Activated T-helper 1 cell treated with Interleukin-2 at 50 U/mL for 16 hours (primary cell): Measurements from ENCODE around the gene APOBEC3B.
"Not testable (repeated sequence)": the region's sequence is repeated elsewhere in the genome, so short reads cannot be mapped to it uniquely, and the experiment has no call there.

Experiments
- DNase-seq: peaks from one replicate; pipeline ENCODE4 v3.0.0-alpha.2; 2020; ENCODE audit warnings: low read depth

APOBEC3B gene

DNA sequence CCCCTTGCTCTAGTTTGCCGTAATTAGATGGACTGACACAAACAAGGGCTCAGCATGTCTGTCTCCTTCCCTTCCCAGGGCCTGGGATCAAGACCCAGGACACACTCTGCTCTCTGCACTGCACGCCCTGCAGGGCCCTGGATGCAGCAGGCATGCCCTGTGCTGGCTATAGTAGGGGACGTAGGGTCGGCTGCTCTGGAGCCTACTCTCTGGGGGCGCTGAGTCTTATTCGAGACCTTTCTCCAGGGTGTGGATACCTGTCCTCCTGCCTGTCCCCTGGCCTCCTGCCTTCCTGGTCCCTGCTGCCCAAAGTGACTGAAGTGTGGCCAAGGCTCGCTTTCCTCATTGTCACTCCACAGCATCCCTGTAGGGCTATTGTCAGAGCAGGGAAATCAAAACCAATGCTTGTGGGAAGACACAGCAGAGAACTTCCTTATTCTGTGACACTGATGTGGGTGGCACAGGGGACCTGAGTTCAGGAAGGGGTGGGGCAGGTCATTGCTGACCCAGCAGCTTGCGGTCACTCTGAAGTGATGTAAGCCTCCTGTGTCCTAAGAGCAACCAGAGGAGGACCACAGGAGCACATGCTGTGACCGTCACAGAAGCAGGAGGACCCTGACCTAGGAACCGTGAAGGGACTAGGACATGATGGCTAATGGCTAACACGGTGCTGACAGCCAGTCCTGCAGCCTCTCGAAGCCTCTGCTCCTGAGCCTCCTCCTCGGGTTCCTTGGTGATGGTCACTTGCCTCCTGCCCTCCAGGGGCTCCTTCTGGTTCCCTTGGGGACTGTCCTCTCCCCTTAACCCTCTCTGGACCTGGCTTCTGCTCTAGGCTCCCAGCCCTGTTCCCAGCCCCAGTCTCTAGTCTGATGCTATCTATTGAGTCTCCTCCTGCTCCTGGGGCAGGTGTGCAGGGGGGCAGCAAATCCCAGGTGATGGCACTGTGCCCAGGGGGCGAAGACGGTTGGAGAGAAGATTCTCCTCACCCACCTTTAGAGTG is 14.4 kb upstream of the APOBEC3B start:
- DNase-seq, result no peak

GRCh38 chr22:38968801-38969200 is 13.3 kb upstream of the APOBEC3B start:
- DNase-seq, result no peak

DNA sequence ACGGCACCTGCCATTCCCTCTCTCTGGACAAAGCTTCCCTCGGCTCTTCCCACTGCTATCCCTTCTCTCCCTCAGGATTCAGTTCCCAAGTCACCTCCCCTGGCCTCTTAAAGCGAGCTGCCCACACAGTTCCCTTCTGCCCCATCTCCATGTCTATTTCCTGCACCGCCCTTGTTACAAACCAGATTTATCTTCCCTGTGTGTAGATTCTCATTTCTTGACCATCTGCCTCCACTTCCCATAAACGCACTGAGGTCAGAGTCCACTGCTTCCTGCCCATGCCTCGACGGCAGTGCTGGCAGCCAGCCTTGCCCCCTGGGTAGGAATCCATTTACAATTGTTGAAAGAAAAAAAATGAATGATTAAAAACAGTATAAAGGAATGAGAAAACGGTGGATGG is 11.6 kb upstream of the APOBEC3B start:
- no peak for DNase-seq

DNA sequence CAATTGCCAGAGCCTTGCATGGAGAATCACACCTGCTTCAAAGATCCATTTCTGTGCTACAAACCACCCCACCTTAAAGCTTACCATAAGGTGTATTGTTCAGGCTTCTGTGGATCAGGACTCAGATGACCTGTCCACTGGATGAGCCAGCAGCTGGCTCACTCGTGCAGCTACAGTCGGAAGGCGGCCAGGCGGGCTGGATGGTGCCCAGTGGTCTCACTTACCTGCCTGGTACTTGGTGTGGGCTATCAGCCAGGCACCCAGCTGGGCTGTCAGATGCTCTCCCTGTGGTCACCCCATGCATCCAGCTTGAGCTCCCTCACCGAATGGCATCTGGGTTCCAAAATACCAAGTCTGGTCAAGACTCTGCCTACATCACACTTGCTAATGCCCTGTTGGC is 10.9 kb upstream of the APOBEC3B start:
- no peak for DNase-seq

GRCh38 chr22:38971791-38972190 is 10.4 kb upstream of the APOBEC3B start:
- DNase-seq, result no peak

- no peak for DNase-seq
These were observed 9.6 kb upstream of the APOBEC3B start for GRCh38 chr22:38972558-38972957.

DNA sequence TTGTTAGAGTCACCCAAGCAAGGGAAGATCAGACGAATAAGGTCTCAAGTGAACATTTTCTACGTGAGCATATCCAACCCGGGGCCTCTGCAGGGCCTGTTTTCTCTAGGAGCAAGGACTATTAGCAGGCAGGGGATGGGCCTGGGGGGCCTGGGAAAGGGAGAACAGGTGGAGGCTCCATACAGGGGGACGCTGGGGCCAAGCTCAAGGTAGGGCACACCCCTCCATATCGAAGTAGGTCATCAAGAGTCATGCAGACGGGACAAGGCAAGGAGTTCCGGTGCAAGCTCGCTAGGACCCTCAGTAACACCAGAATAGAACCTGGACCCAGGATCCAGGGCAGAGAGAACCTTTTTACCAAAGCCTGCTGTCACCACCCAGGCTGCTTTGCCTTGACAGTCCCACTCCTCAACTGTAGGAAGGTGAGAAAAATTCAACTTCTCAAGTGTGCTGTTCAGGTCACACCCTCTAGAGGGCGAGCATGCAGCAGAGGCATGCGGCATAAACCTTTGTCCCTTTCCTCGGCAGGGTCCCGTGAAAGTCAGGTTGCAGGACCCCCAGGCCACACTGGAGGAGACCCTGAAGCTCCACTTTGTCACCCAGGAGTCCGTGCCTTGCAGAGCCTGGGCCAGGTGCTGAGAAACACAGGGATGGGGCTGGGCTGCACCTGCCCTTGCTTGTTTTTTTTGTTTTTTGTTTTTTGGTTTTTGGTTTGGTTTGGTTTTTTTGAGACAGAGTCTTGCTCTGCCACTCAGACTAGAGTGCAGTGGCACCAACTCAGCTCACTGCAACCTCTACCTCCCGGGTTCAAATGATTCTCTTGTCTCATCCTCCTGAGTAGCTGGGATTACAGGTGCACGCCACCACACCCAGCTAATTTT is 8.6 kb upstream of the APOBEC3B start:
- DNase-seq, result peak; percentile 19

GRCh38 chr22:38974170-38974825 is 7.8 kb upstream of the APOBEC3B start:
- no peak for DNase-seq

DNA sequence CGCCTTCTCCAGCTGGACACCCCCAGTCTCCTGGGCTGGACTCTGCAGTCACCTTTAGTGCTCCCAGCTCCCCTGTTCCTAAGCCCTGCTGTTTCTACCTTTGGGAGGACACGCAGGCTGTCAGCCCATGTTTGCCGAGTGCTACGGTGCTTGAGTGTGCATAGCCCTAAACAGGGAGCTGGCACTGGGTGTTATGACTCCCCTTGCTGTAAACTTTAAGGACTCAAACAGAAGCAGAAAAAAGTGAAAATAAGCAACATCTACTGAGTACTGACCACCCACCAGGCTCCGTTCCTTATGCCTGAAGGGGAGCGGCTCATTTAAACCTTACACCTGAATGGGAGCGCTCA is 7.3 kb upstream of the APOBEC3B start:
- no peak for DNase-seq

DNA sequence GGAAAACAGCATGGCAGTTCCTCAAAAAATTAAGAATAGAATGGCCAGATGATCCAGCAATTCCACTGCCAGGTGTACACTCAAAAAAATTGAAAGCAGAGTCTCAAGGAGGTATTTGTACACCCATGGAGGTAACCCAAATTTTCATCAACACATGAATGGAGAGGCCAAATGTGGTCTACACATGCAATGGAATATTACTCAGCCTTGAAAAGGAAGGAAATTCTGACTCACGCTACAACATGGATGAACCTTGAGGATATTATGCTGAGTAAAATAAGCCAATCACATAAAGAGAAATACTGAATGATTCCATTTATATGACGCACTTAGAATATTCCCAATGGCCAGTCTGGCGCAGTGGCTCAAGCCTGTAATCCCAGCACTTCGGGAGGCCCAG is 4.9 kb upstream of the APOBEC3B start:
- not testable (repeated sequence) for DNase-seq

DNA sequence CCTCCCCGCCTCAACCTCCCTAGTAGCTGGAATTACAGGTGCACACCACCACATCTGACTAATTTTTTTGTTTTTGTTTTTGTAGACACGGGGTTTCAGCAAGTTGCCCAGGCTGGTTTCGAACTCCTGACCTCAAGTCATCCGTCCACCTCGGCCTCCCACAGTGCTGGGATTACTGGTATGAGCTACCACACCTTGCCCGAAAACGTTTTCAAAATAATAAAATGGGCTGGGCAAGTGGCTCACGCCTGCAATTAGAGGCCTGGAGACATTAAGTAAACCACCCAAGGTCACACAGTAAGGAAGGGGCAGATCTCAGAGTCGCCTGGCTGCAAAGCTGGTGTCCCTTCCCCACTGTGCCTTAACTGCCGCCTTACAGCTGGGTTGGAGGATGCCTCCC is 1.6 kb upstream of the APOBEC3B start:
- DNase-seq, result not testable (repeated sequence)

- DNase-seq, result no peak
These were observed 849 bp upstream of the APOBEC3B start for GRCh38 chr22:38981005-38981991.

- no peak for DNase-seq
These were observed 2.1 kb downstream of the APOBEC3B start for GRCh38 chr22:38984224-38984623.

GRCh38 chr22:38984784-38985757 is 2.9 kb downstream of the APOBEC3B start:
- DNase-seq, result peak; percentile 76

DNA sequence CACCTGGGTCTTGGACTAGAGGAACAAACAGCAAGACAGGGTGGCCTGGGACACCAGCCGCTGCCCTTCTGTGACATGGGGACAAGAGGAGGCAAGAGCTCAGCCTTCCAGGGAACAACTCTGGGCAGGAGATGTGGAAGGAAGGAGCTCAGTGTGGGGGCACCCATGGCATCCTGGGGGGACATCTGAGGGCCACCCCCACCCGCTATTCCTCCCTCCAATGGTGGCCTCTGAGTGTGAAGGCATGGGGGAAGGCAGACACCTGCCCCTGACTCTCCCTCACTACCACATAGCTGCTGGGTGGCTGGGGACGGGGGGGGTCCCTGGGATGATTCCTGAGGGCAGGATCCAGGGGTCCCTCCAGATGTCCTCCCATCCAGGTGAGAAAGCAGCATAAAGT is 4.5 kb downstream of the APOBEC3B start:
- no peak for DNase-seq

GRCh38 chr22:38987171-38987895 is 5.2 kb downstream of the APOBEC3B start:
- DNase-seq, result no peak

DNA sequence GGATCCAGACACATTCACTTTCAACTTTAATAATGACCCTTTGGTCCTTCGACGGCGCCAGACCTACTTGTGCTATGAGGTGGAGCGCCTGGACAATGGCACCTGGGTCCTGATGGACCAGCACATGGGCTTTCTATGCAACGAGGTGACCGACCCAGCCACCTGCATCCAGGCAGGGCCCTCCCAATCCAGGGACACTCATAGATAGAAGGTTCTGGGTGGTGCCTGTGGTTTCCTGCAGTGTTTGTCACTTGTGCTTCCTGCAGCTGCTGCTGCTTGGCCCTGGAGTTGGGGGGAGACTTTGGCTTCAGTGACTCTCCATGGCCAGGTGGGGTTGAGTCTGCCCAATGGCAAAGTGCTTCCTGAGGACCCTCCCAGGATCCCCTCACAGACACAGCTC is 7.3 kb downstream of the APOBEC3B start:
- DNase-seq, result peak; percentile 22

DNA sequence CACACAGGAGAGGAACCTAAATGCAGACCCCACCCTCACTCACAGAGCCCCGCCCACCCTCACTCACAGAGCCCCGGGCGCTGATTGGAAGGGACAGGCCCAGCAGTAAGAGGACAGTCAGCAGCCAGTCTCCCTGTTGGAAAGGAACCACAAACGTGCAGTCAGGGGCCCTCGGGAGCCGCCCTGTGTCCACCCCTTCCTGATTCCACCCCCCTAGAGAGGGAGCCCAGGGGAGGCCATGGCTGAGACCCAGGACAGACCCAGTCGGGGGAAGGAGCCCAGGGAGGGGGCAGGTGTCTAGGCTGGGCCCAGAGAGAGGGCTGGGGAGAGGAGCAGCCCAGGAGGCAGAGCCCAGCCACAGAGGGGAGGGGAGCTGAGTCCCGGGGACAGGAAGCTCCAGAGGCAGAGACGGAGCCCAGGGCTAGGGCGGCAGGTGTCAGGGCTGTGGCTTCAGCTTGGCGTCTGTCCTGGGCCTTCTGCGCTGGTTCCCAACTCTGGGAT is 10.8 kb downstream of the APOBEC3B start:
- DNase-seq, result not testable (repeated sequence)

GRCh38 chr22:38996105-38996504 is 14.0 kb downstream of the APOBEC3B start:
- no peak for DNase-seq
